Activated CD4-positive, alpha-beta T cell treated with anti-CD3 and anti-CD28 coated beads, Interleukin-2, amount 50 U/mL, for 4 hours (primary cell): ENCODE data around the gene GHR.
"Not testable (repeated sequence)": the region's sequence is repeated elsewhere in the genome, so short reads cannot be mapped to it uniquely, and the experiment has no call there.

Experiments used
- DNase-seq, 2 experiments: peaks; one replicate each; pipeline ENCODE4 v3.0.0-alpha.2; 2020

Gene GHR

DNA sequence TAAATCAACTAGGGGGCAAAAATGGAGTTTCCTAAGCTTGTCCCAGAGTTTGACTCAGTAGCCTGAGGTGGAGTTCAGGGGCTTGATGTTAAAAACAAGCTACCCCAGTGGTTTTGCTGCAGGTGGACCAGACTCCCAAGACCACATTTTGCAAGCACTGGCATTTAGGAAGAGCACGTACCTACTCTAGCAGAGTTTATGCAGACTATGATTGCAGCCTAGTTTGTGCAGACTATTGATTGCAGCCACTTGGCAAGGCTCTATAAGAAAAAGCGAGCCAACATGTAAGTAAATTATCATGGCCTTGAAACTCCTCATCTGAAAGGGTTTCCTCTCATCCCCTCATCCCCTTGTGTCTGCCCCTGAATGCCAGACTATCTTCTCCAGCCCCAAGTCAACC is 231.4 kb downstream of the GHR start:
- DNase-seq: no peak

DNA sequence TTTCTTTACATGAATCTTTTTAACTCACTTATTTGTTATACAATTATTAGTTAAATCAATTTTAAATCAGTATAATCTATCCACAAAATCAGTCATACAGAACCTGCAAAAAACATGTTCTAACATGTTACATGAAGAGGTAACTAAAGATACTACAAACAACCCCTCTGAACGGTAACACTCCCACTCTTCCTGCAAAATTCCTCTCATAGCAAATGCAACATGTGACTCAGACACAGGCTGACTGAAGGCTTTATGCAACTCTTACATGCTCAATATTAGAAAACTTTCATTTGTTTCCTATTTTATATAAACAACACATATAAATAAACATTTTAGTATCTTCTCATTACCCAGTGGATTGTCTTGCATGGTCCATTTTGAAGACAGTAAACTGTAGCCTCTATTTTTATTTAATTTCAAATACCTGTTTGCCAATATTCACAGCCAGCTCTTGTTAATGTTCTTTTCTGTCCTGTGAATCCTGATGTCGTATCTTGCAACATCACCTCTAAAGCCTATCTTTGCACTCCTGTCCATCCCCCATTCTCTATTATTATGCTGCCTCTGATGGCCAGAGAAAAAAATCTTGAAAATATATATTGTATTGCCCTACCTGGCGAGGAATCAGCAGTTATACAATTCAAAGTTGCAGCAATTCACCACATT is 232.9 kb downstream of the GHR start:
- no peak for DNase-seq

DNA sequence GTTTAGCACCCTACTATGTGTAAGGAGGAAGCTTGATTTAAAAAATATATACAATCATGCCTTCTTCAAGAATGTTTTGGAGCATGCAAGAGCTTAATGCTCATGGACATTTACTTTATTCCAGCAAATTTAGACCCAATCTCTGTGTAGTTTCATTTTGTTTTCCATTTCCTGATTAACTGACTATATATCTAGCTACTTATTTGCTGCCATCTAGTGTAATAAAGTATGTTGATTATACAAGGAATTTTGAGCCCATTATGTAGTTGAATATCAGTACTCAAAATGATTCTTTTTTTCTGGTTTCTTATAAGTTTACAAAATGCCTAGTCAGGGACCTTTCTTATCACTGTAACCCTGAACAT is 233.4 kb downstream of the GHR start:
- DNase-seq: no peak

DNA sequence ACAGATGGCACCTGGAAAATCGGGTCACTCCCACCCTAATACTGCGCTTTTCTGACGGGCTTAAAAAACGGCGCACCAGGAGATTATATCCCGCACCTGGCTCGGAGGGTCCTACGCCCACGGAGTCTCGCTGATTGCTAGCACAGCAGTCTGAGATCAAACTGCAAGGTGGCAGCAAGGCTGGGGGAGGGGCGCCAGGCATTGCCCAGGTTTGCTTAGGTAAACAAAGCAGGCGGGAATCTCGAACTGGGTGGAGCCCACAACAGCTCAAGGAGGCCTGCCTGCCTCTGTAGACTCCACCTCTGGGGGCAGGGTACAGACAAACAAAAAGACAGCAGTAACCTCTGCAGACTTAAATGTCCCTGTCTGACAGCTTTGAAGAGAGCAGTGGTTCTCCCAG is 236.6 kb downstream of the GHR start:
- not testable (repeated sequence) for DNase-seq

DNA sequence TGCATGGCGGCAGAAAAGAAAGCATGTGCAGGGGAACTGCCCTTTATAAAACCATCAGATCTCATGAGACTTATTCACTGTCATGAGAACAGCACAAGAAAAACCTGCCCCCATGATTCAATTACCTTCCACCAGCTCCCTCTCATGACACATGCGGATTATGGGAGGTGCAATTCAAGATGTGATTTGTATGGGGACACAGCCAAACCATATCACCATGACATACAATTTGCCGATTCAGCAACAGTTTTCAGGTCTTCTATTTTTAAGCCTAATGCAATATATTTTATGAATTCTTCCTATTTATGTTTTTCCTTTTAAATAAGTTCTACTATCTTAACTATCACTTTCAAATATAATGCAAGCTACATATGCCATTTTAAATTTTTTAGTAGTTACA is 242.6 kb downstream of the GHR start:
- no peak for DNase-seq

DNA sequence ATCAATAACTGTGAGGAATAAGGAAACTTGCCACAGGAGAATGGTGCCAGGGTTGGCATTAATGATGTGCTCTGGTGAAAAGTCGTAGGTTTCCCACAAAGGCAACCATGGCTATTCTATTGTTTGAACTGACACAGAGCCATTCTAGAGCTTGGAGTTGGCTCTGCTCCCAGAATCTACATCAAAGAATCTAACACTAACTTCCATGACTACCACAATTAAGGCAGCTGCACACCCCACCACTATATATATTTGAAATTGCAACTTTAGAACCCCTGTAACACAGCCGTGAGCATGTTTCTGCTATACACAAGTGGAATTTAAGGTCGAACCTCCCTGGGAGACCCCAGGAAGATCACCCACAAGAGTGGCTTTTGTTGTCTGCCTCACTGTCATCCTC is 243.6 kb downstream of the GHR start:
- DNase-seq: no peak

DNA sequence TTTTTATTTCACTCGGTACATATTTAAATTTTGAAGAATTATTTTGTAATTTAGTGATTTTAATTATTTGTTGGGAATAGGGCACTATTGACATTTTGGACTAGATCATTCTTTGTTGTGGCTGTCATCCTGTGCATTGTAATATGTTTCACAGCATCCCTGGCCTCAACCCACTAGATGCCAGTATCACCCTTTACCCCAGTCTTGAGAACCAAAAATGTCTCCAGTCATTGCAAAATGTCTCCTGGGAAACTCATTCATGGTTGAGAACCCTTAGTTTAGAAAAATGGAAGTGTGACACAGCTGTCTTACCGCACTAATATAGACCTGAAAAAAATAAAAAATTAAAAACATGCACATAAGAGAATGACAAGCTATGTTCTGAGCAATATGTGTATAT is 245.0 kb downstream of the GHR start:
- DNase-seq: no peak

DNA sequence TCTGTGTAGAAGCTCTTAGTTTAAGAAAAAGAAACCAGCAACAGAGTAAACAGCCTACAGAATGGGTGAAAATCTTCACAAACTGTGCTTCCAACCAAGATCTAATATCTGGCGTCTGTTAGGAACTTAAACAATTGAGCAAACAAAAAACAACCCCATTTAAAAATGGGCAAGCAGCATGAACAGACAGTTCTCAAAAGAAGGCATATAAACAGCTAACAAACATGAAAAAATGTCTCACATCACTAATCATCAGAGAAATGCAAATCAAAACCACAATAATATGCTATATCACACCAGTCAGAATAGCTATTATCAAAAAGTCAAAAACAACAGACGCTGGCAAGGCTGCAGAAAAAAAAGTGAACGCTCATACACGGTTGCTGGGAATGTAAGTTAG is 249.7 kb downstream of the GHR start:
- DNase-seq: no peak

DNA sequence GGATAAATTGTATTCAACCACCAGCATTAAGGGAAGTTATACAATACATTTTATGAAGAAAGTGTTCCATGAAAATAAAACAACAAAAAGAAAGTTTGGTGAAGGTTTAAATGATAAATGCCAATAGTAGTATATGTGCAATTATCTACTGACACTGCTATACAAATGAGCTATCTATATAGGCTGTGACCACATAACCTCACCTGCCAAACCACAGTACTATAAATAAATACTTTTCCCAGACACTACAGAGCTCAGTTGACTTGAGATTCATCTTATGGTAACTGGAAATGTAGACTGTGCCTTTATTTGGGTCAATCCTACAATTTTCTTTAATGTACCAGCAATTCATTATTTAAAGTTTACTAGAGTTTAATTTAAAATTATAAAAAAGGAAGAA is 252.4 kb downstream of the GHR start:
- DNase-seq: no peak

DNA sequence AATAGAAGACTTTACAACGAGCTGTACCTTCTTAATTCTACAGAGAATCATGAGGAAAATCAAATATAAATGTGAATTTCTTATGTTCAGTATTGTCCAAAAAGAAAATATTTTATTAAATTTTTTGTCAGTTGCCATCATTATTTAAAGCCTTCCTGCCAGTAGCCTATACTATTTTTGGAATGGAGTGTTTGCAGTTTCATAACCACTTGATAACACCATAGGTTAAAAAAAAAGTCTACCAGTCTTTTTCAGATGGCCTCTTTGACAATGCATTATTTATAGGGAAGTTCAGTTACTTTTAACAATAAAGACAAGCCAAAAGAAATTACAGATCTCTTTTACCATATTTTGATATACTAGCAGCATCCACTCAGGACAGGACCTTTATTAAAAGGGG is 253.1 kb downstream of the GHR start:
- no peak for DNase-seq

DNA sequence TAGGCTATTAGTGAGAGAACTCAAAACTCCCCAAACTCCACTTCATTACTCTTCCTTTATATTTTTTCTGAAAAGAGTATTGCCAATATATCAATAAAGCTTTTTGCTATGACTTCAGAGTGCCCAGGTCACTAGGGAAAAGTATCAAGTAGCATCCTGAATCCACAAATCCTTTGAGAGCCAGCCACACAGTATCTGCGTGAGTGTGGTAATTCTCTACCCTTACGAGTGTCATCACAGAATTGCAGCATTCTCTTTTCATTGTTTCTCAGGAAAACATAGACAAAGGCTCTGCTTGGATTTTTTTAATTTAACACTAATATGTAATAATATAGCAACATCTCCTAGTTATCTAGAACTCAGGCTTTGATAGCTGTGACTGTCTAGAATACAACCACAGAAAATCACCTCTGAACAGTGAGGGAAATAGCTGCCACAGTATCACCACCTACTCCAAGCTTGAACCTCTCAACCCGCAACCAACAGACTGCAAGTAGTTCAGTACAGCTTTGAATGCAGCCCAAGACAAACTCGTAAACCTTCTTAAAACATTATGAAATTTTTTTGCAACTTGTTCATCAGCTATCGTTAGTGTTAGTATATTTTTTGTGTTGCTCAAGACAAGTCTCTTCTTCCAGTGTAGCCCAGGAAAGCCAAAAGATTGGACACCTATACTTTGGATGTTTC is 254.1 kb downstream of the GHR start:
- no peak for DNase-seq

DNA sequence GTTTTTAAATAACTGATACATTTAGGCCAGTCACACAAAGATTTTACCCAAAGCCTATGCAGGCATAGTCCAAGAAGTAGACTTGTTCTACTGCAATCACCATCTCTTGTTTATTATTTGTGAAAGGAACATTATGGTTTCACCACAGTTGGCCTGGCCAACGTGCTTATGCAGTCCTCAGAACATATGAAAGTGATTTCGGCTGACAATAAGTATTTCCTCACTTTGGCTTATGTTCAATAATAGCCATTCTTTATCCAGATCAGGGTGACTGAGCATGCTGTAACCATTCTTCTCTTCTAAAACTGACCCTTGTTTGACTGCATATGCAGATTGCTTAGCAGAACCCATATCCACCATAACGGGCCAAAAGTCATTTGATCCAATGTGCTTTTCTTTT is 256.8 kb downstream of the GHR start:
- DNase-seq: no peak

DNA sequence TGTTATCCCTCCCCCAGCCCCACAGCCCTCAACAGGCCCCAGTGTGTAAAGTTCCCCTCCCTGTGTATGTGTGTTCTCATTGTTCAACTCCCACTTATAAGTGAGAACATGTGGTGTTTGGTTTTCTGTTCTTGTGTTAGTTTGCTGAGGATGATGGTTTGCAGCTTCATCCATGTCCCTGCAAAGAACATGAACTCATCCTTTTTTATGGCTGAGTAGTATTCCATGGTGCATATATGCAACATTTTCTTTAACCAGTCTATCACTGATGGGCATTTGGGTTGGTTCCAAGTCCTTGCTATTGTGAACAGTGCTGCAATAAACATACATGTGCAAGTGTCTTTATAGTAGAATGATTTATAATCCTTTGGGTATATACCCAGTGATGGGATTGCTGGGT is 261.8 kb downstream of the GHR start:
- DNase-seq: not testable (repeated sequence)

DNA sequence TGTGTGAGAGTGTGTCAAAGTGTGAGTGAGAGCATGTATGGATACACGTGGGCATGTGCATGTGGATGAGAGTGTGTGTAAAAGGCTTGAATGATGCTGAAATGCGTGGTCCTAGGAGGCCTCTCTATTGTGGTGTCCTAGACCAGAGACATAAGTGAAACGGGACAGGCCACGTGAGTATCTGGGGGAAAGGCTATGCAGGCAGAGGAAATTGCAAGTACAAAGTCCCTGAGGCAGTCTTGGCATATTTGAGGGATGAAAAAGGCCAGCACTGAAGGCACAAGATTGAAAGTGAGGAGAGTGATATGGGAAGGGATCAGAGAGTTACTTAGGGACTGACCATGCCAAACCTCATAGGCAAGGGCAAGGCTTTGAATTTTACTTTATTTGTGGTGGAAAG is 266.2 kb downstream of the GHR start:
- no peak for DNase-seq

DNA sequence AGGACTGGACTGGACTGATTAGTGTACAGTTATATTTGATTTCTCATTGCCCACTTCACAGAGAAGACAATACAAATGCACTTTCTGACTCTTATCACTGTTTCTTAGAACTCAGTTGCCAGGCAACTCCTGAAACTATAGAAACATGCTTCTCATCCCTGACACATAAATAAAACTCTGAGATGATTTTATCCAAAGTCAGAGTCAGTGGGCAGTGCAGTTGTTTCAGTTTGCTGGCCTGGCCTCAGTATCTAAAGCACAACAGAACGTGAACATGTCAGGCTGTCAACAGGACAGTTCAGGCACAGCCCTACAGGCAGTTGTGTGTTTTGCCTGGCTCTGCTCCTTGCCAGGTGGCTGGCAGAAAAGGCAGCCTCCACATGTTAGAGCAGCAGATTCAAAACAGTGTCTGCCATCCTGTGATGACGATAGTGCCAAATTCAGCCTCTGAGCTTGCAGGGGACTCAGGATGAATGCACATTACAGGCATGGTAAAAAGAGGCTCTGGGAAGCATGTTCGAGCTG is 268.2 kb downstream of the GHR start:
- DNase-seq: no peak

DNA sequence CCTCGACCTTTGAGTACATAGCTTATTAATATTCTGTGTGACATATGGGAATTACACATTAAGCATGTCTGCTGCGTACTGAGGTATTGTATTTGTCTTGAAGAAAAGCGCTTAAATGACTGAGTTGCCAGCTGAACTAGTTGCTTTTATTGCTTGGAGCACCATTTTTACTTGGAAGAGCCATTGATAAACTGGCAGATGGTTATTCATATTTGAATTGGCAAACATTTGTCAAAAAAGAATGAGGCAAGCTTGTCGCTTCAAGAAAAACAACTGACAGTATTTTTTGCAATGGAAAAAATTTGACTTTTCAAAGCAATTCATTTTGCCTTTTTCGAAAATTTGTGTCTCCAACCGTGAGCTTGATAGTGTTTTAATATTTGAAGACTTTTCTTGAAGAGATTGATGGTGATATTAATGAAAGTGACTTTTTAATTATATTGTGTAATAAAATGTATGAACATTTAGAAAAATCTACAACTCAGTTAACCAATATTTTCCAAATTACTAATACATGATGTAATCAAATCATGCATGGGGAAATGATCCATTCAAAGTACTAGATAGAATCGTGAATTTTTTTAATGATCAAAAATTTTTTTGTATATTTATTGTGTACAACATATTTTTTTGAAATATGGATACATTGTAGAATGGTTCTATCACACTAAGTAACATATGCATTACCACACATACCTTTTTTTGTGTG is 278.3 kb downstream of the GHR start:
- no peak for DNase-seq

DNA sequence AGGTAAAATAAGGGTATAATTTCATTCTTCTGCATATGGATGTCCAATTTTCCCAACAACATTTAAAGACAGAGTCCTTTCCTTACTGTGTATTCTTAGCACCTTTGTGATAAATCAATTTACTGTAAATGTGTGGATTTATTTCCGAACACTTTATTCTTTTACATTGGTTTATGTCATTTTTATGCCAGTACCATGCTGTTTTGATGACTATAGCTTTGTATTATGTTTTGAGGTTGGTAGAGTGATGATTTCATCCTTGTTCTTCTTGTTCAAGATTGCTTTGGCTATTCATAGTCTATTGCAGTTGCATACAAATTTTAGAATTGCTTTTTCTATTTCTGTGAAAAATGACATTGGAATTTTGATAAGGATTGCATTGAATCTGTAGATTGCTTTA is 280.0 kb downstream of the GHR start:
- no peak for DNase-seq

DNA sequence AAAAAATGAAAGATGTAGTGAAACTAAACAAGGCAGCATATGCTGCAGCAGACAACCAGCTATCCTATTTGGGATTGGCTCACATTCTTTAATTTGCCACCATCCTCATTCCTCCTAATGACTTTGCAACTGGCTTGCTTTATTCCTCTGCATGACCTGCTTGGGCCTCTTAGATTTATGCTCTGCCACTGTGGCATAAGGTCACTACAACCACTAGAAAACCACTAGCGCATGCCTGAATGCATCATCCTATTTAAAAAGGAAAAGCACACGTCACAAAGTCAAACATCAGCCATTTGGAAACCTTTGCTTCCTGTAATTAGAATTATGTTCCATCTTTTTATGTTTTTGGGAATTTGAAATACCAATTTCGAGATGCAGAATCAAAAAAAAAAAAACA is 292.5 kb downstream of the GHR start:
- no peak for DNase-seq

DNA sequence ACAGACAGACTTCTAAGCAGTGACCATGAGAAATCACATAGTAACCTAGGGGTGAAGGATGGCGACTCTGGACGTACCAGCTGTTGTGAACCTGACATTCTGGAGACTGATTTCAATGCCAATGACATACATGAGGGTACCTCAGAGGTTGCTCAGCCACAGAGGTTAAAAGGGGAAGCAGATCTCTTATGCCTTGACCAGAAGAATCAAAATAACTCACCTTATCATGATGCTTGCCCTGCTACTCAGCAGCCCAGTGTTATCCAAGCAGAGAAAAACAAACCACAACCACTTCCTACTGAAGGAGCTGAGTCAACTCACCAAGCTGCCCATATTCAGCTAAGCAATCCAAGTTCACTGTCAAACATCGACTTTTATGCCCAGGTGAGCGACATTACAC is 295.4 kb downstream of the GHR start:
- no peak for DNase-seq

DNA sequence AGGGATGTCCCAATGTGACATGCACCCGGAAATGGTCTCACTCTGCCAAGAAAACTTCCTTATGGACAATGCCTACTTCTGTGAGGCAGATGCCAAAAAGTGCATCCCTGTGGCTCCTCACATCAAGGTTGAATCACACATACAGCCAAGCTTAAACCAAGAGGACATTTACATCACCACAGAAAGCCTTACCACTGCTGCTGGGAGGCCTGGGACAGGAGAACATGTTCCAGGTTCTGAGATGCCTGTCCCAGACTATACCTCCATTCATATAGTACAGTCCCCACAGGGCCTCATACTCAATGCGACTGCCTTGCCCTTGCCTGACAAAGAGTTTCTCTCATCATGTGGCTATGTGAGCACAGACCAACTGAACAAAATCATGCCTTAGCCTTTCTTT is 295.8 kb downstream of the GHR start:
- DNase-seq: no peak

DNA sequence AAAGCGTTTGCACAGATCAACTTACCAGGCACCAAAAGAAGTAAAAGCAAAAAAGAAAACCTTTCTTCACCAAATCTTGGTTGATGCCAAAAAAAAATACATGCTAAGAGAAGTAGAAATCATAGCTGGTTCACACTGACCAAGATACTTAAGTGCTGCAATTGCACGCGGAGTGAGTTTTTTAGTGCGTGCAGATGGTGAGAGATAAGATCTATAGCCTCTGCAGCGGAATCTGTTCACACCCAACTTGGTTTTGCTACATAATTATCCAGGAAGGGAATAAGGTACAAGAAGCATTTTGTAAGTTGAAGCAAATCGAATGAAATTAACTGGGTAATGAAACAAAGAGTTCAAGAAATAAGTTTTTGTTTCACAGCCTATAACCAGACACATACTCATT is 297.0 kb downstream of the GHR start:
- no peak for DNase-seq

DNA sequence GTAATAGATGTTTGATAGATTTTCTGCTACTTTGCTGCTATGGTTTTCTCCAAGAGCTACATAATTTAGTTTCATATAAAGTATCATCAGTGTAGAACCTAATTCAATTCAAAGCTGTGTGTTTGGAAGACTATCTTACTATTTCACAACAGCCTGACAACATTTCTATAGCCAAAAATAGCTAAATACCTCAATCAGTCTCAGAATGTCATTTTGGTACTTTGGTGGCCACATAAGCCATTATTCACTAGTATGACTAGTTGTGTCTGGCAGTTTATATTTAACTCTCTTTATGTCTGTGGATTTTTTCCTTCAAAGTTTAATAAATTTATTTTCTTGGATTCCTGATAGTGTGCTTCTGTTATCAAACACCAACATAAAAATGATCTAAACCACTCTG is 298.2 kb downstream of the GHR start:
- DNase-seq: no peak

DNA sequence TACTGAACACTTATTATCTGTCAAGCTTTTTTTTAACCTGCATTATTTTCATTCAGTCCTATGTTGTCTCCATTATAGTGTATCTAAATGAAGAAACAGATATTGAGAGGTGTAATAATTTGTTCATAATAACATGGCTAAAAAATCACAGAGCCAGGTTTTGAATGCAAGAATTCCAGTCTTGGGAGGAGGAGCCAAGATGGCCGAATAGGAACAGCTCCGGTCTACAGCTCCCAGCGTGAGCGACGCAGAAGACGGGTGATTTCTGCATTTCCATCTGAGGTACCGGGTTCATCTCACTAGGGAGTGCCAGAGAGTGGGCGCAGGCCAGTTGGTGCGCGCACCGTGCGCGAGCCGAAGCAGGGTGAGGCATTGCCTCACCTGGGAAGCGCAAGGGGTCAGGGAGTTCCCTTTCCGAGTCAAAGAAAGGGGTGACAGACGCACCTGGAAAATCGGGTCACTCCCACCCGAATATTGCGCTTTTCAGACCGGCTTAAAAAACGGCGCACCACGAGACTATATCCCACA is 311.4 kb downstream of the GHR start:
- DNase-seq: not testable (repeated sequence)

DNA sequence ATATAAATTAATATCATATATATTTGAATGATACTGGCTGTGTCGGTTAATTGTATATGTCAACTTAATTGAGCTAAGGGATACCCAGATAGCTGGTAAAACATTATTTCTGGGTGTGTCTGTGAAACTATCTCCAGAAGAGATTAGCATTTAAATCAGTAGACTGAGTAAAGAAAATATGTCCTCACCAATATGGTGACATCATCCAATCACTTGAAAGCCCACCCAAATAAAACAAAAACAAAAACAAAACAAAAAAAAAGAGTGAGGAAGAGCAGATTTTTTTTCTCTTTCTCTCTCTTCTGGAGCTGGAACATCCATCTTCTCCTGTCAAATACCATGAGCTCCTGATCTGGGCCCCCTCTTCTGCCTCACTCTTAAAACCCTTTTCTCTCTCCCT is 317.7 kb downstream of the GHR start:
- no peak for DNase-seq
